Body of pancreas (tissue), 4 donors: ENCODE measurements around the gene KIF25.

Experiments
- POLR2A ChIP-seq, 3 donors: fragments of 450-650 bp; IDR thresholded peaks; one replicate each; pipeline ENCODE4 v1.6.1; 2016; ENCODE audit warnings: antibody characterized with exemption in 3 of 3, mild to moderate bottlenecking in 2 of 3
- TF ChIP-seq, protein P1 (sequence below), 7 experiments: fragments of 450-650 bp in 4 of 7; fragments of 200-600 bp in 3 of 7; sonication (generic) in 3 of 7; IDR thresholded peaks; one replicate each; pipeline ENCODE4 v1.5.1; 2016 to 2019; ENCODE audit warnings: antibody characterized with exemption in 7 of 7

DNA sequence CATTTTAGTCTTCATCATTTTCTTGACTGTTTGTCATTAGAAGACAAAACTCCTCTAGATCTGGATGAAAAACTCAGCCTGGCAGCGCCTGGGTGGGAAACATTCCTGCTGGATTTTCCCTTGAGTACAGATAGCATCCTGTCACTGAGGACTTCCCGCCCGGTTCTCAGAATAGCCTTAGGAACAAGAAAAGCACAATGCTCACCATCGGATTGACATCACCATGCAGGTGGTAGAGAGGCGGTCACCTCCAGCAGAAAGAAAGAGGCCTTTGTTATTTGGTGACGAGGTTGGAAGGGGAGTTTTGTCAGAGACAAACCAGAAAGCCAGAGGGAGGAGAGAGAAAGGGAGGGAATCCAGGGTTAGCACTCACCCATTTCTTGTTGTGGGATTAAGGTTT, 39.8 kb downstream of the KIF25 start:
- TF ChIP-seq, protein P1, sequence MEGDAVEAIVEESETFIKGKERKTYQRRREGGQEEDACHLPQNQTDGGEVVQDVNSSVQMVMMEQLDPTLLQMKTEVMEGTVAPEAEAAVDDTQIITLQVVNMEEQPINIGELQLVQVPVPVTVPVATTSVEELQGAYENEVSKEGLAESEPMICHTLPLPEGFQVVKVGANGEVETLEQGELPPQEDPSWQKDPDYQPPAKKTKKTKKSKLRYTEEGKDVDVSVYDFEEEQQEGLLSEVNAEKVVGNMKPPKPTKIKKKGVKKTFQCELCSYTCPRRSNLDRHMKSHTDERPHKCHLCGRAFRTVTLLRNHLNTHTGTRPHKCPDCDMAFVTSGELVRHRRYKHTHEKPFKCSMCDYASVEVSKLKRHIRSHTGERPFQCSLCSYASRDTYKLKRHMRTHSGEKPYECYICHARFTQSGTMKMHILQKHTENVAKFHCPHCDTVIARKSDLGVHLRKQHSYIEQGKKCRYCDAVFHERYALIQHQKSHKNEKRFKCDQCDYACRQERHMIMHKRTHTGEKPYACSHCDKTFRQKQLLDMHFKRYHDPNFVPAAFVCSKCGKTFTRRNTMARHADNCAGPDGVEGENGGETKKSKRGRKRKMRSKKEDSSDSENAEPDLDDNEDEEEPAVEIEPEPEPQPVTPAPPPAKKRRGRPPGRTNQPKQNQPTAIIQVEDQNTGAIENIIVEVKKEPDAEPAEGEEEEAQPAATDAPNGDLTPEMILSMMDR (IDR thresholded peaks at IDR 0.05), result no peak
- TF ChIP-seq POLR2A (IDR thresholded peaks at IDR 0.05), result no peak
